Mesenchymal stem cell (in vitro differentiated cells and primary cell): Measurements from ENCODE around the gene DGCR8.
"Not testable (repeated sequence)": the region's sequence is repeated elsewhere in the genome, so short reads cannot be mapped to it uniquely, and the experiment has no call there.

Source experiments
- DNase-seq: peaks from one replicate; pipeline ENCODE4 v3.0.0-alpha.2; 2013
- H2AFZ ChIP-seq: one replicate; pipeline ENCODE4 v1.6.1; 2013; ENCODE audit warnings: low read depth, mild to moderate bottlenecking, control low read depth, inconsistent platforms, low read length, moderate library complexity
- H2AK5ac ChIP-seq: 2 replicates; pipeline ENCODE4 v1.6.1; 2013; ENCODE audit warnings: low read length, moderate library complexity, mild to moderate bottlenecking, inconsistent platforms; ENCODE audit not compliant: severe bottlenecking
- H2BK120ac ChIP-seq: one replicate; pipeline ENCODE4 v1.6.1; 2013; ENCODE audit warnings: low read depth, mild to moderate bottlenecking, inconsistent platforms, low read length, moderate library complexity
- H2BK12ac ChIP-seq, 2 experiments: one replicate each; pipeline ENCODE4 v1.6.1; 2013; ENCODE audit warnings: inconsistent platforms in 2 of 2, low read length in 2 of 2, mild to moderate bottlenecking in 2 of 2, moderate library complexity in 2 of 2, control low read depth in 1 of 2
- H2BK15ac ChIP-seq: one replicate; pipeline ENCODE4 v1.6.1; 2013; ENCODE audit warnings: mild to moderate bottlenecking, low read depth, inconsistent platforms; ENCODE audit not compliant: poor library complexity, severe bottlenecking
- H2BK5ac ChIP-seq: 2 replicates; pipeline ENCODE4 v1.6.1; 2013; ENCODE audit warnings: low read depth, mild to moderate bottlenecking, low read length, control low read depth, inconsistent platforms; ENCODE audit not compliant: poor library complexity, severe bottlenecking
- H3K14ac ChIP-seq, 2 experiments: one replicate each; pipeline ENCODE4 v1.6.1; 2013; ENCODE audit warnings: inconsistent platforms in 2 of 2, low read length in 2 of 2, control low read depth in 1 of 2, mild to moderate bottlenecking in 1 of 2, moderate library complexity in 1 of 2
- H3K18ac ChIP-seq, 2 experiments: one replicate each; pipeline ENCODE4 v1.6.1; 2013; ENCODE audit warnings: inconsistent platforms in 2 of 2, low read length in 2 of 2, control low read depth in 1 of 2, low read depth in 1 of 2, mild to moderate bottlenecking in 1 of 2
- H3K23ac ChIP-seq, 2 experiments: one replicate each; pipeline ENCODE4 v1.6.1; 2013; ENCODE audit warnings: inconsistent platforms in 2 of 2, low read length in 2 of 2, mild to moderate bottlenecking in 2 of 2, moderate library complexity in 2 of 2, control low read depth in 1 of 2
- H3K27ac ChIP-seq: 2 replicates; pipeline ENCODE4 v1.5.1; 2013; ENCODE audit warnings: mild to moderate bottlenecking, moderate library complexity, low read length, control low read depth, inconsistent platforms; ENCODE audit not compliant: poor library complexity, severe bottlenecking
- H3K27me3 ChIP-seq, 2 experiments: 2 replicates each; pipeline versions ENCODE4 v1.6.1 to v1.7.0; 2013; ENCODE audit warnings: low read length in 2 of 2, mild to moderate bottlenecking in 2 of 2, moderate library complexity in 2 of 2, control low read depth in 1 of 2, inconsistent platforms in 1 of 2; ENCODE audit not compliant: control insufficient read depth in 1 of 2, insufficient read depth in 1 of 2
- H3K36me3 ChIP-seq, 2 experiments: 2 replicates each; pipeline versions ENCODE4 v1.6.1 to v1.7.0; 2013; ENCODE audit warnings: low read length in 2 of 2, control low read depth in 1 of 2, inconsistent platforms in 1 of 2, low read depth in 1 of 2, mild to moderate bottlenecking in 1 of 2; ENCODE audit not compliant: insufficient read depth in 2 of 2, control insufficient read depth in 1 of 2
- H3K4ac ChIP-seq, 2 experiments: one replicate each; pipeline ENCODE4 v1.6.1; 2013; ENCODE audit warnings: inconsistent platforms in 2 of 2, low read length in 2 of 2, mild to moderate bottlenecking in 2 of 2, moderate library complexity in 2 of 2, control low read depth in 1 of 2, low read depth in 1 of 2
- H3K4me1 ChIP-seq: 2 replicates; pipeline ENCODE4 v1.6.1; 2013; ENCODE audit warnings: low read depth, low read length, control low read depth; ENCODE audit not compliant: control insufficient read depth, insufficient read depth
- H3K4me2 ChIP-seq: 2 replicates; pipeline ENCODE4 v1.6.1; 2013; ENCODE audit warnings: low read length, mild to moderate bottlenecking, inconsistent platforms; ENCODE audit not compliant: poor library complexity, severe bottlenecking
- H3K4me3 ChIP-seq, 2 experiments: 2 replicates each; pipeline versions ENCODE4 v1.5.1 to v1.7.0; 2013; ENCODE audit warnings: low read length in 2 of 2, mild to moderate bottlenecking in 2 of 2, control low read depth in 1 of 2, low read depth in 1 of 2; ENCODE audit not compliant: insufficient read depth in 1 of 2
- H3K79me1 ChIP-seq: replicated peaks from 2 replicates; pipeline ENCODE4 v1.6.1; 2013; ENCODE audit warnings: mild to moderate bottlenecking, control low read depth, low read length, inconsistent platforms; ENCODE audit not compliant: poor library complexity, severe bottlenecking
- H3K9ac ChIP-seq: 2 replicates; pipeline ENCODE4 v1.7.0; 2013; ENCODE audit warnings: mild to moderate bottlenecking, low read length, moderate library complexity
- H3K9me3 ChIP-seq: 2 replicates; pipeline ENCODE4 v1.7.0; 2013; ENCODE audit warnings: mild to moderate bottlenecking, low read length; ENCODE audit not compliant: control insufficient read depth
- H4K8ac ChIP-seq: one replicate; pipeline ENCODE4 v1.6.1; 2013; ENCODE audit warnings: inconsistent platforms, mild to moderate bottlenecking, low read length, moderate library complexity
- H4K91ac ChIP-seq: one replicate; pipeline ENCODE4 v1.6.1; 2013; ENCODE audit warnings: mild to moderate bottlenecking, low read length, inconsistent platforms
- WGBS: methylation state at CpG from one replicate; pipeline ENCODE4 v1.1.7; 2013; ENCODE audit warnings: mixed read lengths; 5-methylcytosine and 5-hydroxymethylcytosine counted together

The DGCR8 gene

GRCh38 chr22:20065896-20066616, 14.0 kb upstream of the DGCR8 start:
- H3K27me3 ChIP-seq, result no peaks in the 10 kb centered on the region
- H3K4me2 ChIP-seq, result no peak overlapping the region
- no peak overlapping the region for H2BK12ac ChIP-seq
- H3K23ac ChIP-seq, result no peak overlapping the region
- H2AFZ ChIP-seq, result no peak overlapping the region
- H3K79me1 ChIP-seq, result no peaks in the 10 kb centered on the region
- no peak overlapping the region for H3K9ac ChIP-seq
- H3K4ac ChIP-seq, result no peak overlapping the region
- no peak overlapping the region for H2BK120ac ChIP-seq
- H4K91ac ChIP-seq, result no peak overlapping the region
- H4K8ac ChIP-seq, result no peak overlapping the region
- no peaks in the 10 kb centered on the region for H3K9me3 ChIP-seq
- H3K4me3 ChIP-seq, result no peak overlapping the region
- H2BK5ac ChIP-seq, result no peak overlapping the region
- H3K4me1 ChIP-seq, result peaks cover 16% of the 10 kb centered on the region
- H3K36me3 ChIP-seq, result peaks cover 41 to 53% of the 10 kb centered on the region in 2 experiments
- no peak overlapping the region for H3K14ac ChIP-seq
- 86% methylated on average over 14 of the region's 14 CpGs for WGBS
- H3K27ac ChIP-seq, result no peak overlapping the region
- no peak overlapping the region for H2BK15ac ChIP-seq
- no peak for DNase-seq
- no peak overlapping the region for H3K18ac ChIP-seq
- no peak overlapping the region for H2AK5ac ChIP-seq

DNA sequence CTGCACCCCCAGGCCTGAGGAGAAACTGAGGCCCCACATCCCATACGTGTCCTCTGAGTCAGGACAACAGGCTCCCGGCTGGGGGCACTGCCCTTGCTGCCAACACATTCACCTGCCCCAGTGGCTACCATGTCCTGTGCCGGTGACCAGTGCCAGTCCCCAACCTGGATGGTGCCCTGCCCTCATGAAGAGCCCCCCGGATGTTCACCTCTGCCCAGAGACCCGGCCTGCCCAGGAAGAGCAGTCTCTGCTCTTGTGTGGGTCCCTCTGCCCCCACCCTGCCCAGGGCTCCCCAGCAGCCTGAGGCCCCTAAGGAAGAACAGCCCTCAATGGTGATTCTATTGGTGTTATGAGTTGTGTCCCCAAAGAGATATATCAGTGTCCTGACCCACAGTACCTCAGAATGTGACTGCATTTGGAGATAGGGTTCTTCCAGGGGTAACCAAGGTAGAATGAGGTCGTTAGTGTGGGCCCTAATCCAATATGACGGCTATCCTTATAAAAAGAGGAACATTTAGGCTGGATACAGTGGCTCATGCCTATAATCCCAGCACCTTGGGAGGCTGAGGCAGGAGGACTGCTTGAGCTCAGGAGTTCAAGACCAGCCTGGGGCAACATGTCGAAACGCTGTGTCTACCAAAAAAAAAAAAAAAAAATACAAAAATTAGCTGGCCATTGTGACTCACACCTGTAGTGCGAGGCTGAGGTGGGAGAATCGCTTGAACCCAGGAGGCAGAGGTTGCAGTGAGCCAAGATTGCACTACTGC, 13.2 kb upstream of the DGCR8 start:
- no peak overlapping the region for H3K23ac ChIP-seq
- no peak overlapping the region for H3K14ac ChIP-seq
- H4K8ac ChIP-seq, result no peak overlapping the region
- H2AK5ac ChIP-seq, result no peak overlapping the region
- no peak overlapping the region for H2BK5ac ChIP-seq
- no peak overlapping the region for H2BK12ac ChIP-seq
- no peaks in the 10 kb centered on the region for H3K27me3 ChIP-seq
- WGBS, result 93% methylated on average over 11 of the region's 11 CpGs
- H3K4me2 ChIP-seq, result no peak overlapping the region
- no peak overlapping the region for H2AFZ ChIP-seq
- no peak overlapping the region for H3K4me3 ChIP-seq
- no peaks in the 10 kb centered on the region for H3K9me3 ChIP-seq
- no peak overlapping the region for H3K4ac ChIP-seq
- no peak for DNase-seq
- H3K9ac ChIP-seq, result no peak overlapping the region
- no peak overlapping the region for H4K91ac ChIP-seq
- H3K27ac ChIP-seq, result no peak overlapping the region
- H2BK120ac ChIP-seq, result no peak overlapping the region
- H3K18ac ChIP-seq, result no peak overlapping the region
- peaks cover 15% of the 10 kb centered on the region for H3K4me1 ChIP-seq
- H2BK15ac ChIP-seq, result no peak overlapping the region
- H3K79me1 ChIP-seq, result no peaks in the 10 kb centered on the region
- H3K36me3 ChIP-seq, result peaks cover 33 to 45% of the 10 kb centered on the region in 2 experiments

DNA sequence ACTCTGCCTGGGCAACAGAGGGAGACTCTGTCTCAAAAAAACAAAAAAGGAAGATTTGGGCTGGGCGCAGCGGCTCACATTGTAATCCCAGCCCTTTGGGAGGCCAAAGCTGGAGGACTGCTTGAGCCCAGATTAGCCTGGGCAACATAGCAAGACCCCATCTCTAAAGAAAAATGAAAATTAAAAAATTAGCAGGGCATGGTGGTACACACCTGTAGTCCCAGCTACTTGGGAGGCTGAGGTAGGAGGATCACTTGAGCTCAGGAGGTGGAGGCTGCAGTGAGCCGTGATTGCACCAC, 12.7 kb upstream of the DGCR8 start:
- not testable (repeated sequence) for H3K9ac ChIP-seq, H4K91ac ChIP-seq, H3K4ac ChIP-seq, H4K8ac ChIP-seq, H3K14ac ChIP-seq, H3K4me2 ChIP-seq, H3K9me3 ChIP-seq, H2BK15ac ChIP-seq, H3K79me1 ChIP-seq, H2BK5ac ChIP-seq, H3K4me3 ChIP-seq, H2BK120ac ChIP-seq, H3K27ac ChIP-seq, H3K18ac ChIP-seq, H2BK12ac ChIP-seq, H2AK5ac ChIP-seq, H3K23ac ChIP-seq, H3K27me3 ChIP-seq, H2AFZ ChIP-seq, DNase-seq
- Histone ChIP-seq H3K36me3 (peaks cover 30 to 40% of the 10 kb centered on the region in 2 experiments), H3K4me1 (peaks cover 11% of the 10 kb centered on the region)
- WGBS, result 99% methylated on average over 3 of the region's 3 CpGs

GRCh38 chr22:20068640-20069039, 11.4 kb upstream of the DGCR8 start:
- no peak overlapping the region for H2AFZ ChIP-seq
- WGBS, result 98% methylated on average over 6 of the region's 7 CpGs
- no peak overlapping the region for H3K4me3 ChIP-seq
- no peaks in the 10 kb centered on the region for H3K27me3 ChIP-seq
- no peaks in the 10 kb centered on the region for H3K79me1 ChIP-seq
- H3K23ac ChIP-seq, result no peak overlapping the region
- H2BK15ac ChIP-seq, result no peak overlapping the region
- no peak overlapping the region for H3K4me2 ChIP-seq
- no peak overlapping the region for H2BK120ac ChIP-seq
- H3K27ac ChIP-seq, result no peak overlapping the region
- H3K4me1 ChIP-seq, result peaks cover 3% of the 10 kb centered on the region
- H3K18ac ChIP-seq, result no peak overlapping the region
- no peak overlapping the region for H3K9ac ChIP-seq
- H4K8ac ChIP-seq, result no peak overlapping the region
- no peak overlapping the region for H3K4ac ChIP-seq
- H2BK5ac ChIP-seq, result no peak overlapping the region
- H3K9me3 ChIP-seq, result no peaks in the 10 kb centered on the region
- peaks cover 18 to 28% of the 10 kb centered on the region in 2 experiments for H3K36me3 ChIP-seq
- no peak overlapping the region for H2BK12ac ChIP-seq
- H4K91ac ChIP-seq, result no peak overlapping the region
- no peak overlapping the region for H2AK5ac ChIP-seq
- no peak for DNase-seq
- H3K14ac ChIP-seq, result no peak overlapping the region
